ENCODE data around the gene BANF1.

BANF1 gene

GRCh38 chr11:66052664-66052982 is 50.3 kb downstream of the BANF1 start:
- DNase-seq (ENCODE audit: low read depth, low spot score): no peak
- peak overlapping the region; percentile 98 for H3K4me3 ChIP-seq (ENCODE audit: low read length)

Measured in Jurkat, Clone E6-1 (cell line).